KMS-11 (cell line): Measurements from ENCODE around the gene ABO.
"Not testable (repeated sequence)": the region's sequence is repeated elsewhere in the genome, so short reads cannot be mapped to it uniquely, and the experiment has no call there.

Source experiments
- H2AFZ ChIP-seq: fragments of 200-600 bp; sonication (generic); 2 replicates; pipeline ENCODE4 v1.6.1; 2016; ENCODE audit warnings: antibody characterized with exemption, mixed run types, low read depth
- H3K27ac ChIP-seq: fragments of 200-600 bp; sonication (generic); 2 replicates; pipeline ENCODE4 v1.6.1; 2016; ENCODE audit warnings: mild to moderate bottlenecking, mixed run types
- H3K27me3 ChIP-seq: fragments of 200-600 bp; sonication (generic); 2 replicates; pipeline ENCODE4 v1.6.1; 2017; ENCODE audit warnings: mild to moderate bottlenecking, low read depth, mixed run types, moderate library complexity; ENCODE audit not compliant: insufficient read depth
- H3K36me3 ChIP-seq: fragments of 200-600 bp; sonication (generic); 2 replicates; pipeline ENCODE4 v1.6.1; 2017; ENCODE audit warnings: mild to moderate bottlenecking, mixed run types; ENCODE audit not compliant: insufficient read depth
- H3K4me1 ChIP-seq: fragments of 200-600 bp; sonication (generic); 2 replicates; pipeline ENCODE4 v1.6.1; 2016; ENCODE audit warnings: mild to moderate bottlenecking, low read depth, mixed run types; ENCODE audit not compliant: poor library complexity, severe bottlenecking
- H3K4me2 ChIP-seq: fragments of 200-600 bp; sonication (generic); 2 replicates; pipeline ENCODE4 v1.7.0; 2016; ENCODE audit warnings: mild to moderate bottlenecking, mixed run types
- H3K4me3 ChIP-seq: fragments of 200-600 bp; sonication (generic); IDR thresholded peaks from 2 replicates; pipeline ENCODE4 v1.6.1; 2017; ENCODE audit warnings: low read depth, low read length, mixed read lengths; ENCODE audit not compliant: insufficient read depth
- H3K79me2 ChIP-seq: fragments of 200-600 bp; sonication (generic); 2 replicates; pipeline ENCODE4 v1.6.1; 2016; ENCODE audit warnings: low read depth, mixed run types; ENCODE audit not compliant: insufficient read depth
- H3K9ac ChIP-seq: fragments of 200-600 bp; sonication (generic); 2 replicates; pipeline ENCODE4 v1.6.1; 2016; ENCODE audit warnings: mild to moderate bottlenecking, mixed run types
- H4K20me1 ChIP-seq: fragments of 200-600 bp; sonication (generic); 2 replicates; pipeline ENCODE4 v1.6.1; 2016; ENCODE audit warnings: mild to moderate bottlenecking, mixed run types; ENCODE audit not compliant: insufficient read depth
- TF ChIP-seq, protein P1 (sequence below): fragments of 200-600 bp; sonication (generic); conservative IDR thresholded peaks from 2 replicates; pipeline ENCODE4 v1.6.1; 2017; ENCODE audit warnings: low read depth, mild to moderate bottlenecking, antibody characterized with exemption, low read length, moderate library complexity, mixed read lengths

Gene ABO

DNA sequence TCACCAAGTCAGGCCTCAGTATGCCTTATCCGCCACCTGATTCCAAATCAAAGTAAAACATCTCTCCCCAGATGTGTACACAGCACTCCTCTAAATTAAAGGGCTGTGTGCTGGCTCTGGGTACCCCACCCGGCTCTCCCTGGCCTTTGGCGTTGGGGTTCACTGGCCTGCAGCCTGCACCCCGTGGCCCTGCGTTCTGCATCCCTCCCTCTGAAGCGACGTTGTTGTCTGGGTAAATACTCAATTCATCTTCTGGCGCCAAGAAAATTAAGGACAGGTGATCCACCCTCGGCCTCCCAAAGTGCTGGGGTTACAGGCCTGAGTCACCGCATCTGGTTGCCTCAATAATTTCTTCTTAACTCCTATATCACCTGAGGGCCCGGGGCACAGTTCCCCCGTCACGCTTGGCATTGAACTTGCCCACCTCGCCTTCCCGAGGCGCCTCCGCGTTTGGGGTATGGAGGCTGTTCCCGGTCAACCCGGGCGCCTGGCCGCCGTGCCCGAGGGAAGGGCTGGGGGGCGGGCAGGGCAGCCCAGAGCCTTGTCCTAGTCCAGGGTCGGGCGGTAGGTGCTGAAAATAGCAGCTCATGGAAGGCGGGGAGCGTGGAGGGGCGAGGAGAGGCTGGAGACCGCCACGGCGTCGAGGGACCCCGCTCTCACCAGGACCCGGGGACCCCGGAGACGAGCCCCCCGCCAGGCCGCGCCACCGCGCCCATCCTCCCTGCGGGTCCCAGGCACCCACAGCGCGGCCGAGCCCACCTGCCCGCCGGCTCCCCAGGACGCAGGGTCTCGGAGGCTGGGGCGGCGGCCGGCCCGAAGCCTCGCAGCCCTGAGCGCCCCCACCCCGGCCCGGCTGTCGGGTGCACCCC is 531 bp downstream of the ABO start:
- Histone ChIP-seq H3K79me2 (no peaks in the 10 kb centered on the region), H3K27ac (no peak overlapping the region), H3K4me2 (no peak overlapping the region), H4K20me1 (no peaks in the 10 kb centered on the region), H3K27me3 (peaks cover 77% of the 10 kb centered on the region), H2AFZ (no peak overlapping the region), H3K4me3 (no peak overlapping the region), H3K4me1 (no peaks in the 10 kb centered on the region), H3K9ac (no peak overlapping the region), H3K36me3 (no peaks in the 10 kb centered on the region)
- TF ChIP-seq, protein P1, sequence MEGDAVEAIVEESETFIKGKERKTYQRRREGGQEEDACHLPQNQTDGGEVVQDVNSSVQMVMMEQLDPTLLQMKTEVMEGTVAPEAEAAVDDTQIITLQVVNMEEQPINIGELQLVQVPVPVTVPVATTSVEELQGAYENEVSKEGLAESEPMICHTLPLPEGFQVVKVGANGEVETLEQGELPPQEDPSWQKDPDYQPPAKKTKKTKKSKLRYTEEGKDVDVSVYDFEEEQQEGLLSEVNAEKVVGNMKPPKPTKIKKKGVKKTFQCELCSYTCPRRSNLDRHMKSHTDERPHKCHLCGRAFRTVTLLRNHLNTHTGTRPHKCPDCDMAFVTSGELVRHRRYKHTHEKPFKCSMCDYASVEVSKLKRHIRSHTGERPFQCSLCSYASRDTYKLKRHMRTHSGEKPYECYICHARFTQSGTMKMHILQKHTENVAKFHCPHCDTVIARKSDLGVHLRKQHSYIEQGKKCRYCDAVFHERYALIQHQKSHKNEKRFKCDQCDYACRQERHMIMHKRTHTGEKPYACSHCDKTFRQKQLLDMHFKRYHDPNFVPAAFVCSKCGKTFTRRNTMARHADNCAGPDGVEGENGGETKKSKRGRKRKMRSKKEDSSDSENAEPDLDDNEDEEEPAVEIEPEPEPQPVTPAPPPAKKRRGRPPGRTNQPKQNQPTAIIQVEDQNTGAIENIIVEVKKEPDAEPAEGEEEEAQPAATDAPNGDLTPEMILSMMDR: no peak

DNA sequence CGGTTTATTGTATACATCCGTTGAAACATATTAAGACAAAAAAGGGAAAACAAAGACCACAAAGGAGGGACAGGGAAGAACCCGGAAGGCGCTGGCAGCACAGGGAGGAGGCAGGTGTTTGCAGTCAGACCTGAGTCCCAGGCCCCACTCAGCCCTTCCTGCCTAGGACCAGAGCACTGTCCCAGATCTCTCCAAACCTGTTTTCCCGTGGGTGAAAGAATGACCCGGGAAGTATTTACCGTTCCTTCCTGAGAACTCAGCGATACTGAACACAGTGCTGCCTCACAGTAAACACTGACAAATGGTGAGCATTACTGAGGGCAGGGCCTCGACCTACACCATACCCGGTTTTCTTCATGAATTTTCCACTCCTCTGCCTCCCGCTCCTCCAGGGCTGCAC is 1.2 kb downstream of the ABO start:
- Histone ChIP-seq H3K4me2 (no peak overlapping the region), H3K79me2 (no peaks in the 10 kb centered on the region), H3K4me3 (no peak overlapping the region), H3K36me3 (no peaks in the 10 kb centered on the region), H2AFZ (no peak overlapping the region), H3K4me1 (no peaks in the 10 kb centered on the region), H3K27me3 (peaks cover 75% of the 10 kb centered on the region), H3K9ac (no peak overlapping the region), H3K27ac (no peak overlapping the region), H4K20me1 (no peaks in the 10 kb centered on the region)
- TF ChIP-seq, protein P1: no peak

DNA sequence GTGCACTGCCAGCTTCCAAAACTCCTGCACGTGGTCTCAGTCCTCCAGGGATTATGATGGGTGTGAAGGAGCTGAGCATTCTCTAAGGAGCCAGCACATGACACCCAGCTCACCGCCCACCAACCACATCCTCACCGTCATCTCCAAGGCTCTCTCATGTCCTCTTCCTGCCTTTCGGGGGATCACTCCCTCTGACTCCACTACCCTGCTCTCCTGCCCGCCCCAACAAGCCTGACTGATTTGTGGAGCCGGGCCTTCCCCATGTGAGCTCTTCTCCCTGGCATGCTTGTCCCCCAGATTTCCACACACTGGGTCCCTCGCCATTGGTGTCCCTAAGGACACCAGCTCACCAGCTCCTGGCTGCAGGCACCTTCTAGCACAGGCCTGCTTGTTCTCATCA is 1.9 kb downstream of the ABO start:
- Histone ChIP-seq H3K4me2 (no peak overlapping the region), H3K4me3 (no peak overlapping the region), H3K27me3 (peaks cover 73% of the 10 kb centered on the region)

GRCh38 chr9:133269537-133270362 is 5.3 kb downstream of the ABO start:
- H3K4me3 ChIP-seq: no peak overlapping the region
- H3K27ac ChIP-seq: no peak overlapping the region
- H3K27me3 ChIP-seq: peaks cover 75% of the 10 kb centered on the region
- no peak overlapping the region for H3K4me2 ChIP-seq
- H2AFZ ChIP-seq: no peak overlapping the region
- H4K20me1 ChIP-seq: no peaks in the 10 kb centered on the region
- no peaks in the 10 kb centered on the region for H3K79me2 ChIP-seq
- H3K36me3 ChIP-seq: no peaks in the 10 kb centered on the region
- no peak overlapping the region for H3K9ac ChIP-seq
- no peaks in the 10 kb centered on the region for H3K4me1 ChIP-seq
- TF ChIP-seq, protein P1: no peak

More for the DNA sequence above, 1.9 kb downstream of the ABO start:
- H3K4me1 ChIP-seq: no peaks in the 10 kb centered on the region
- no peaks in the 10 kb centered on the region for H4K20me1 ChIP-seq
- no peak overlapping the region for H3K9ac ChIP-seq
- TF ChIP-seq, protein P1: no peak
- H2AFZ ChIP-seq: no peak overlapping the region
- H3K79me2 ChIP-seq: no peaks in the 10 kb centered on the region
- no peak overlapping the region for H3K27ac ChIP-seq
- H3K36me3 ChIP-seq: no peaks in the 10 kb centered on the region

- H4K20me1 ChIP-seq, H3K4me1 ChIP-seq, H2AFZ ChIP-seq, H3K27ac ChIP-seq, H3K9ac ChIP-seq, H3K4me2 ChIP-seq, H3K36me3 ChIP-seq, H3K4me3 ChIP-seq, H3K79me2 ChIP-seq: not testable (repeated sequence)
- peaks cover 74% of the 10 kb centered on the region for H3K27me3 ChIP-seq
These were observed 5.9 kb downstream of the ABO start for GRCh38 chr9:133269136-133269535.
